GM23338 (cell line): ENCODE measurements around the gene FGD3. TPM values are rescaled to one million over a fixed set of nuclear protein-coding genes. Genes with fewer than 3 reads are reported as not detected.

Experiments
- ATAC-seq: fragments of 200-7000 bp; cut with Tn5 transposase; 3 replicates; pipeline ENCODE4 v1.9.1; 2020
- DNase-seq: peaks from one replicate; pipeline ENCODE4 v3.0.0-alpha.2; 2015; ENCODE audit warnings: low spot score
- H2AFZ ChIP-seq: fragments of 200-600 bp; sonication (generic); 2 replicates; pipeline ENCODE4 v1.8.0; 2016; ENCODE audit warnings: antibody characterized with exemption, mild to moderate bottlenecking, moderate library complexity
- H3F3A ChIP-seq: fragments of 200-600 bp; sonication (generic); replicated peaks from 2 replicates; pipeline ENCODE4 v1.8.0; 2017; ENCODE audit warnings: antibody characterized with exemption, mixed run types, low read depth
- H3K27ac ChIP-seq: fragments of 200-600 bp; sonication (generic); 2 replicates; pipeline ENCODE4 v1.6.1; 2016; ENCODE audit warnings: low read depth
- H3K27me3 ChIP-seq: fragments of 200-600 bp; sonication (generic); 2 replicates; pipeline ENCODE4 v1.8.0; 2016; ENCODE audit warnings: mild to moderate bottlenecking, mixed run types, moderate library complexity; ENCODE audit not compliant: insufficient read depth
- H3K36me3 ChIP-seq: fragments of 200-600 bp; sonication (generic); 2 replicates; pipeline ENCODE4 v1.8.0; 2016; ENCODE audit warnings: mild to moderate bottlenecking; ENCODE audit not compliant: insufficient read depth
- H3K4me1 ChIP-seq: fragments of 200-600 bp; sonication (generic); 2 replicates; pipeline ENCODE4 v1.8.0; 2016; ENCODE audit warnings: mild to moderate bottlenecking, moderate library complexity; ENCODE audit not compliant: insufficient read depth
- H3K4me2 ChIP-seq: fragments of 200-600 bp; sonication (generic); 2 replicates; pipeline ENCODE4 v1.7.1; 2017; ENCODE audit warnings: mixed run types
- H3K4me3 ChIP-seq: fragments of 200-600 bp; sonication (generic); 2 replicates; pipeline ENCODE4 v1.6.1; 2016; ENCODE audit warnings: mixed run types
- H3K79me2 ChIP-seq: fragments of 200-600 bp; sonication (generic); replicated peaks from 2 replicates; pipeline ENCODE4 v1.8.0; 2017; ENCODE audit warnings: mild to moderate bottlenecking; ENCODE audit not compliant: insufficient read depth
- H3K9me2 ChIP-seq: fragments of 200-600 bp; sonication (generic); 2 replicates; pipeline ENCODE4 v1.8.0; 2017; ENCODE audit not compliant: insufficient read depth
- H4K20me1 ChIP-seq: fragments of 200-600 bp; sonication (generic); replicated peaks from 2 replicates; pipeline ENCODE4 v1.8.0; 2017; ENCODE audit warnings: mild to moderate bottlenecking; ENCODE audit not compliant: insufficient read depth
- H3K27ac Mint-ChIP-seq: 2 replicates; pipeline ENCODE4 v1.8.0; 2020; ENCODE audit warnings: inconsistent platforms, mild to moderate bottlenecking, moderate library complexity, mixed read lengths
- H3K27me3 Mint-ChIP-seq: 3 replicates; pipeline ENCODE4 v1.8.0; 2022; ENCODE audit warnings: low read depth, mild to moderate bottlenecking, moderate library complexity, mixed read lengths, inconsistent platforms; ENCODE audit not compliant: insufficient read depth, poor library complexity
- H3K36me3 Mint-ChIP-seq: 3 replicates; pipeline ENCODE4 v1.8.0; 2021; ENCODE audit warnings: low read depth, mild to moderate bottlenecking, inconsistent platforms, moderate library complexity, mixed read lengths
- H3K4me1 Mint-ChIP-seq: 3 replicates; pipeline ENCODE4 v1.8.0; 2020; ENCODE audit warnings: mild to moderate bottlenecking, inconsistent platforms, mixed read lengths
- H3K4me3 Mint-ChIP-seq: 3 replicates; pipeline ENCODE4 v1.8.0; 2021; ENCODE audit warnings: moderate library complexity, mild to moderate bottlenecking, inconsistent platforms, mixed read lengths
- H3K9me3 Mint-ChIP-seq: 3 replicates; pipeline ENCODE4 v1.8.0; 2020; ENCODE audit warnings: moderate library complexity, mild to moderate bottlenecking, inconsistent platforms, mixed read lengths
- CREB1 ChIP-seq: fragments of 250-450 bp; sonication (Bioruptor Pico); IDR thresholded peaks from 2 replicates; pipeline ENCODE4 v1.5.0; 2020; ENCODE audit warnings: low read depth, mild to moderate bottlenecking, moderate library complexity
- EZH2phosphoT487 ChIP-seq: fragments of 200-600 bp; sonication (generic); IDR thresholded peaks from one replicate; pipeline ENCODE4 v1.8.1; 2018; ENCODE audit warnings: antibody characterized with exemption; ENCODE audit not compliant: unreplicated experiment
- JUNB ChIP-seq: IDR thresholded peaks from one replicate; pipeline ENCODE4 v1.6.1; 2016; ENCODE audit warnings: antibody characterized with exemption; ENCODE audit not compliant: unreplicated experiment
- NANOG ChIP-seq: IDR thresholded peaks from 2 replicates; pipeline ENCODE4 v1.6.1; 2016; ENCODE audit warnings: antibody characterized with exemption, borderline replicate concordance
- POLR2AphosphoS5 ChIP-seq: IDR thresholded peaks from 2 replicates; pipeline ENCODE4 v1.6.1; 2016; ENCODE audit warnings: antibody characterized with exemption, low read depth
- ZNF114 ChIP-seq: fragments of 250-450 bp; sonication (Bioruptor Pico); IDR thresholded peaks from 2 replicates; pipeline ENCODE4 v1.5.0; 2020; ENCODE audit warnings: mild to moderate bottlenecking, moderate library complexity
- ZNF331 ChIP-seq: fragments of 250-450 bp; sonication (Bioruptor Pico); IDR thresholded peaks from 2 replicates; pipeline ENCODE4 v1.5.0; 2020; ENCODE audit warnings: low read depth, mild to moderate bottlenecking, moderate library complexity
- ZNF462 ChIP-seq: fragments of 250-450 bp; sonication (Bioruptor Pico); IDR thresholded peaks from 2 replicates; pipeline ENCODE4 v1.5.0; 2020; ENCODE audit warnings: mild to moderate bottlenecking, moderate library complexity
- polyA plus RNA-seq: library from polyadenylated mRNA; unstranded; fragments of >200 nt; fragmentation: Nextera tagmentation; extraction: Ambion mirVana; gene quantifications from 2 replicates; pipeline ENCODE4 v1.2.1, GENCODE V29; 2016
- total RNA-seq: library from RNA; depleted of rRNA; stranded (reverse); fragments of >200 nt; shearing (Covaris generic); gene quantifications from 2 replicates; pipeline ENCODE4 v1.2.3, GENCODE V29; 2014
- TF ChIP-seq, protein P1 (sequence below), 2 experiments: fragments of 200-600 bp in 1 of 2; sonication (generic) in 1 of 2; conservative IDR thresholded peaks; 2 replicates each; pipeline versions ENCODE4 v1.5.1 to v1.6.1; 2016 to 2017; ENCODE audit warnings: antibody characterized with exemption in 2 of 2, low read depth in 2 of 2, mild to moderate bottlenecking in 2 of 2, moderate library complexity in 1 of 2
- TF ChIP-seq, protein P2 (sequence below): IDR thresholded peaks from 2 replicates; pipeline ENCODE4 v1.6.1; 2016; ENCODE audit warnings: antibody characterized with exemption

FGD3 gene
- total and polyA plus RNA-seq, 2 experiments from 2014 or later = 0.95 to 1.7 TPM

DNA sequence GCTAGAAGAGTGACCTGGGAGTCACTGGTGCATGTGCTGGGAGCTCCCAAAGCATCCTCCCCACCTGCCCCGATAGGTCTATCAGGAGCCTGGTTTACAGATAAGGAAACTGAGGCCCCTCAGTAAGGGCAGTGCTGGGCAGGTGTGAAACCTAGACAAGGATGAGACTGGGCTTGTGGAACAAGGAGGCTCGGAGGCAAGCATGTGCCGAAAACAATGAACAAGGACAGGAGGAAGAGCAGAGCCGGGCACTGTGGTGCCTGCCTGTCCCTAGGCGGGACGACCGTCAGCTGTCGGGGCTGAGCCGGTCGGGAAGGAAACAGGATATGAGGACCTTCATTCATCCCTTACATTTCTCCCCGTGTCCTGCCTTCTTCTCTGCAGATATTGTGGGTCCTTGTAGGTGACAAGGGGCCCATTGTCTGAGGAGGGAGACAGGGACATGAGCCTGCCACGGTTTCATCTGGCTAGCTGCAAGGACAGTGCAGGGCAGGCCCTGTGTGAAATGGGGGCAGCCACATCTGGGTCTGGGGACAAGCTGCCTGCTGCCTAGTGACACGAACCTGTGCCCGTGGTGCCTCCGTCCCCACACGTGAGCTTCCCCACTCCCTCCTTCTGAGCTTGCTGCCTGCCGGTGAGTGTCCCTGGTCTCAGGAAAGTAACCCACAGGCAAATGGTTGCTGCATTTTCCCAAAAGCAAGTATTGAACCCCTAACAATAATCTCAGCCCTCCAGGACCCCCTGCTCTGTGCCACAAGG lies 18.6 kb downstream of the FGD3 start (continued):
- no peak for TF ChIP-seq ZNF462 (CRISPR knock-in tag)
- no peak for TF ChIP-seq CREB1 (CRISPR knock-in tag)
- TF ChIP-seq JUNB = no peak
- TF ChIP-seq POLR2AphosphoS5 = no peak
- TF ChIP-seq EZH2phosphoT487 = no peak
- TF ChIP-seq, protein P1, sequence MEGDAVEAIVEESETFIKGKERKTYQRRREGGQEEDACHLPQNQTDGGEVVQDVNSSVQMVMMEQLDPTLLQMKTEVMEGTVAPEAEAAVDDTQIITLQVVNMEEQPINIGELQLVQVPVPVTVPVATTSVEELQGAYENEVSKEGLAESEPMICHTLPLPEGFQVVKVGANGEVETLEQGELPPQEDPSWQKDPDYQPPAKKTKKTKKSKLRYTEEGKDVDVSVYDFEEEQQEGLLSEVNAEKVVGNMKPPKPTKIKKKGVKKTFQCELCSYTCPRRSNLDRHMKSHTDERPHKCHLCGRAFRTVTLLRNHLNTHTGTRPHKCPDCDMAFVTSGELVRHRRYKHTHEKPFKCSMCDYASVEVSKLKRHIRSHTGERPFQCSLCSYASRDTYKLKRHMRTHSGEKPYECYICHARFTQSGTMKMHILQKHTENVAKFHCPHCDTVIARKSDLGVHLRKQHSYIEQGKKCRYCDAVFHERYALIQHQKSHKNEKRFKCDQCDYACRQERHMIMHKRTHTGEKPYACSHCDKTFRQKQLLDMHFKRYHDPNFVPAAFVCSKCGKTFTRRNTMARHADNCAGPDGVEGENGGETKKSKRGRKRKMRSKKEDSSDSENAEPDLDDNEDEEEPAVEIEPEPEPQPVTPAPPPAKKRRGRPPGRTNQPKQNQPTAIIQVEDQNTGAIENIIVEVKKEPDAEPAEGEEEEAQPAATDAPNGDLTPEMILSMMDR (conservative IDR thresholded peaks at IDR 0.05; ENCODE audit: low read depth in 2 of 2) = no peak

GRCh38 chr9:92966518-92966800 lies 19.1 kb downstream of the FGD3 start:
- Histone ChIP-seq H3K4me2 (no peak overlapping the region), H3K27me3 (no peaks in the 10 kb centered on the region), H4K20me1 (no peaks in the 10 kb centered on the region), H3K27ac (no peak overlapping the region), H3K36me3 (no peaks in the 10 kb centered on the region), H2AFZ (no peak overlapping the region), H3K4me1 (peaks cover 19% of the 10 kb centered on the region), H3F3A (peaks cover 4% of the 10 kb centered on the region; the same call in 1 of the 2 replicates), H3K79me2 (no peaks in the 10 kb centered on the region), H3K9me2 (no peaks in the 10 kb centered on the region), H3K4me3 (no peak overlapping the region)
- peaks cover 6% of the 10 kb centered on the region; the same call in 2 of the 3 replicates for H3K9me3 Mint-ChIP-seq
- peaks cover 32% of the 10 kb centered on the region for H3K4me1 Mint-ChIP-seq
- no peaks in the 10 kb centered on the region for H3K36me3 Mint-ChIP-seq
- ATAC-seq = no peak
- H3K4me3 Mint-ChIP-seq = no peak overlapping the region
- H3K27me3 Mint-ChIP-seq = peaks cover 15% of the 10 kb centered on the region
- DNase-seq = no peak
- no peak overlapping the region for H3K27ac Mint-ChIP-seq
- TF ChIP-seq CREB1 (CRISPR knock-in tag) (no peak), EZH2phosphoT487 (no peak), ZNF331 (CRISPR knock-in tag) (no peak), NANOG (no peak), ZNF114 (CRISPR knock-in tag) (no peak)
- TF ChIP-seq, protein P1 (conservative IDR thresholded peaks at IDR 0.05; ENCODE audit: low read depth in 2 of 2) = no peak
- TF ChIP-seq, protein P2, sequence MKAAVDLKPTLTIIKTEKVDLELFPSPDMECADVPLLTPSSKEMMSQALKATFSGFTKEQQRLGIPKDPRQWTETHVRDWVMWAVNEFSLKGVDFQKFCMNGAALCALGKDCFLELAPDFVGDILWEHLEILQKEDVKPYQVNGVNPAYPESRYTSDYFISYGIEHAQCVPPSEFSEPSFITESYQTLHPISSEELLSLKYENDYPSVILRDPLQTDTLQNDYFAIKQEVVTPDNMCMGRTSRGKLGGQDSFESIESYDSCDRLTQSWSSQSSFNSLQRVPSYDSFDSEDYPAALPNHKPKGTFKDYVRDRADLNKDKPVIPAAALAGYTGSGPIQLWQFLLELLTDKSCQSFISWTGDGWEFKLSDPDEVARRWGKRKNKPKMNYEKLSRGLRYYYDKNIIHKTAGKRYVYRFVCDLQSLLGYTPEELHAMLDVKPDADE = no peak
